Adrenal gland (tissue), 12 donors: ENCODE results near the gene KRTAP15-1. TPM values are rescaled to one million over a fixed set of nuclear protein-coding genes. Genes with fewer than 3 reads are reported as not detected.

Experiments
- DNase-seq, 7 donors: peaks; one replicate each; pipeline ENCODE4 v3.0.0-alpha.2; 2019 to 2020
- H3K27ac ChIP-seq, 5 donors: fragments of 200-600 bp; sonication (generic) in 4 of 5; 1 replicate in 3 of 5; 2 replicates in 2 of 5; pipeline versions ENCODE4 v1.5.1 to v1.8.0; 2016 to 2020; ENCODE audit warnings: mild to moderate bottlenecking in 1 of 5
- H3K27me3 ChIP-seq: fragments of 200-600 bp; 2 replicates; pipeline ENCODE4 v1.8.0; 2021
- H3K36me3 ChIP-seq, 2 donors: fragments of 200-600 bp; replicated peaks in 1 of 2; 1 replicate in 1 of 2; 2 replicates in 1 of 2; pipeline versions ENCODE4 v1.5.1 to v1.8.0; 2018 to 2022
- H3K4me1 ChIP-seq, 2 donors: fragments of 200-600 bp; replicated peaks in 1 of 2; 1 replicate in 1 of 2; 2 replicates in 1 of 2; pipeline versions ENCODE4 v1.5.1 to v1.8.0; 2018 to 2021
- H3K4me3 ChIP-seq, 4 donors: fragments of 200-600 bp; sonication (generic) in 3 of 4; one replicate each; pipeline ENCODE4 v1.5.1; 2016 to 2018
- H3K9me3 ChIP-seq, 3 donors: fragments of 200-600 bp; sonication (generic) in 1 of 3; replicated peaks in 1 of 3; 1 replicate in 2 of 3; 2 replicates in 1 of 3; pipeline versions ENCODE4 v1.5.1 to v1.8.0; 2016 to 2021
- POLR2A ChIP-seq, 2 donors: fragments of 450-650 bp; IDR thresholded peaks; one replicate each; pipeline ENCODE4 v1.6.1; 2017; ENCODE audit warnings: antibody characterized with exemption in 2 of 2, mild to moderate bottlenecking in 2 of 2, moderate library complexity in 1 of 2
- WGBS, 4 donors: extraction: QIAGEN DNeasy Blood & Tissue Kit in 2 of 4; methylation state at CpG; one replicate each; pipeline versions ENCODE4 v1.1.5 to v1.1.7; 2013 to 2017; 5-methylcytosine and 5-hydroxymethylcytosine counted together
- intact Hi-C, 2 donors: fragments of 100-400 bp; cut with DNase I; formaldehyde crosslinking; loops; one replicate each; pipeline versions ENCODE4 v1.14.1 to v1.15.0; 2022 to 2023
- polyA plus RNA-seq, 3 donors: library from polyadenylated mRNA; stranded (reverse); fragments of 200-250 nt in 2 of 3; fragments of 350-450 nt in 1 of 3; fragmentation: Illumina TruSeq in 1 of 3; extraction: RNeasy Lipid Tissue Mini Kit (QIAGEN cat#74804) in 1 of 3; gene quantifications; one replicate each; pipeline ENCODE4 v1.2.3, GENCODE V29; 2013 to 2014
- total RNA-seq, 9 donors: library from RNA; depleted of rRNA in 4 of 9; stranded (reverse); fragments of >200 nt in 4 of 9; fragments of 120-200 nt in 1 of 9; fragmentation: NEBNext Ultra II Directional in 1 of 9; extraction: Animal tissue kit (Norgen Biotek cat#: 25700) in 1 of 9; gene quantifications; one replicate each; pipeline versions ENCODE4 v1.1.0 to v1.2.4, GENCODE V29; 2013 to 2023
- TF ChIP-seq, protein P1 (sequence below), 6 experiments: fragments of 450-650 bp in 4 of 6; fragments of 200-600 bp in 2 of 6; sonication (generic) in 1 of 6; IDR thresholded peaks; 1 replicate in 5 of 6; 2 replicates in 1 of 6; pipeline versions ENCODE4 v1.5.1 to v1.8.0; 2016 to 2021; ENCODE audit warnings: antibody characterized with exemption in 6 of 6, mild to moderate bottlenecking in 2 of 6, moderate library complexity in 1 of 6
- donor health status: healthy with polysubstance abuse.
- donor health status: Bipolar disorder and iron deficiency.
- donor health status: DM: yes; HTN: yes; CAD: no.
- donor health status: DM: no; HTN: no; CAD: no.
- donor health status: DM: no; HTN: no; CAD: no.
- donor health status: DM: yes; HTN: yes; CAD: no.

Gene KRTAP15-1
- total and polyA plus RNA-seq, 12 donors, result not detected

DNA sequence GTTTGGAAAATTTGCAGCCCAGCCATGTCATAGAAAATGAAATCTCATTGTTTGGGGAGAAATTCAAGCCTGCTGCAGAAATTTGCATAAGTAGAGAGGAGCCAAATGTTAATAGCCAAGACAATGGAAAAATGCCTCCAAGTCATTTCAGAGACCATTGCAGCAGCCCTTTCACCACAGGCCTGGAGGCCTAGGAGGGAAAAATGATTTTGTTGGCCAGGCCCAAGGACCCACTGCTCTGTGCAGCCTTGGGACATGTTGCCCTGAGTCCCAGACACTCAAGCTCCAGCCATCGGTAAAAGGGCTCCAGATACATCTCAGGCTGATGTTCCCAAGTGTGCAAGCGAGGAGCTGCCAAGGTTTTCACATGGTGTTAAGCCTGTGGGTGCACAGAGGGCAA, 46.1 kb downstream of the KRTAP15-1 start:
- WGBS, 4 donors, result 42 to 79% (median 74%) methylated on average over 2 of the region's 2 CpGs
- no peak for DNase-seq
- no peak for TF ChIP-seq POLR2A (IDR thresholded peaks at IDR 0.05)
- TF ChIP-seq, protein P1, sequence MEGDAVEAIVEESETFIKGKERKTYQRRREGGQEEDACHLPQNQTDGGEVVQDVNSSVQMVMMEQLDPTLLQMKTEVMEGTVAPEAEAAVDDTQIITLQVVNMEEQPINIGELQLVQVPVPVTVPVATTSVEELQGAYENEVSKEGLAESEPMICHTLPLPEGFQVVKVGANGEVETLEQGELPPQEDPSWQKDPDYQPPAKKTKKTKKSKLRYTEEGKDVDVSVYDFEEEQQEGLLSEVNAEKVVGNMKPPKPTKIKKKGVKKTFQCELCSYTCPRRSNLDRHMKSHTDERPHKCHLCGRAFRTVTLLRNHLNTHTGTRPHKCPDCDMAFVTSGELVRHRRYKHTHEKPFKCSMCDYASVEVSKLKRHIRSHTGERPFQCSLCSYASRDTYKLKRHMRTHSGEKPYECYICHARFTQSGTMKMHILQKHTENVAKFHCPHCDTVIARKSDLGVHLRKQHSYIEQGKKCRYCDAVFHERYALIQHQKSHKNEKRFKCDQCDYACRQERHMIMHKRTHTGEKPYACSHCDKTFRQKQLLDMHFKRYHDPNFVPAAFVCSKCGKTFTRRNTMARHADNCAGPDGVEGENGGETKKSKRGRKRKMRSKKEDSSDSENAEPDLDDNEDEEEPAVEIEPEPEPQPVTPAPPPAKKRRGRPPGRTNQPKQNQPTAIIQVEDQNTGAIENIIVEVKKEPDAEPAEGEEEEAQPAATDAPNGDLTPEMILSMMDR (IDR thresholded peaks at IDR 0.05), result no peak
- no peaks in the 10 kb centered on the region for H3K36me3 ChIP-seq
- H3K27ac ChIP-seq, result no peak overlapping the region
- H3K4me3 ChIP-seq, result no peak overlapping the region
- intact Hi-C loops, result no loop called here
- no peaks in the 10 kb centered on the region for H3K9me3 ChIP-seq
- no peaks in the 10 kb centered on the region for H3K4me1 ChIP-seq
- no peaks in the 10 kb centered on the region for H3K27me3 ChIP-seq

DNA sequence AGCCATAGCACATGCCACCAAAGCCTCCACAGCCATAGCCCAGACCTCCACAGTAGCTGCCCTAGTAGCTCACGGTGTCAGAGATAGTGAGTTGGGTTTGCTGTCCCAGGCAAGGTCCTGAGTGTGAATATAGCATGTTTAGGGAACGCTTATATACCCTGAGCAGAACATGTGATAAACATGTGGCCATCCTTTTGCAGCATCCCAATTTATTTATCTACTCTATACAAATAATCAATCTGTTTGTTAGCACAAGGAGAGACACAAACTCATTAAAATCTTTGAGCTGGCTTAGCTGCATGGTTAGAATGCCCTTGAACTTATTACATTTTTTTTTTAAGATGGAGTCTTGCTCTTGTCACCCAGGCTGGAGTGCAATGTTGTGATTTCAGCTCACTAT, 47.3 kb downstream of the KRTAP15-1 start, which contains the start of gene KRTAP19-2:
Gene KRTAP19-2 (minus strand): TSS at position 101 of the 400 bp plus-strand sequence. CDS start 88 bp downstream, at position 13.
- Histone ChIP-seq H3K4me3 (no peak within 1 kb of the TSS), H3K9me3 (no peaks in the 10 kb centered on the region), H3K4me1 (no peaks in the 10 kb centered on the region), H3K36me3 (no peaks in the 10 kb centered on the region), H3K27ac (no peak within 1 kb of the TSS), H3K27me3 (no peaks in the 10 kb centered on the region)
- no peak for DNase-seq
- no peak for TF ChIP-seq POLR2A (IDR thresholded peaks at IDR 0.05)
- TF ChIP-seq, protein P1 (IDR thresholded peaks at IDR 0.05), result no peak
- intact Hi-C loops, result no loop called here
- WGBS, 4 donors, result 77 to 100% (median 88%) methylated on average over 1 to 2 of the region's 2 CpGs

Other genes starting within 250 kb of the KRTAP15-1 start
- gene CLDN8, start 224.2 kb upstream of the KRTAP15-1 start, total RNA-seq, result under 1 TPM in 1 of 9 donors, not detected in 8; 0.14 TPM
- not detected for gene CLDN8, start 224.2 kb upstream of the KRTAP15-1 start, polyA plus RNA-seq
- gene KRTAP24-1, start 157.3 kb upstream of the KRTAP15-1 start, total RNA-seq, result not detected
- not detected for gene KRTAP24-1, start 157.3 kb upstream of the KRTAP15-1 start, polyA plus RNA-seq
- gene KRTAP25-1, start 150.8 kb upstream of the KRTAP15-1 start, total RNA-seq, result not detected
- not detected for gene KRTAP25-1, start 150.8 kb upstream of the KRTAP15-1 start, polyA plus RNA-seq
- not detected for gene KRTAP26-1, start 120.0 kb upstream of the KRTAP15-1 start, total RNA-seq
- gene KRTAP26-1, start 120.0 kb upstream of the KRTAP15-1 start, polyA plus RNA-seq, result not detected
- gene KRTAP27-1, start 102.6 kb upstream of the KRTAP15-1 start, total RNA-seq, result not detected
- gene KRTAP27-1, start 102.6 kb upstream of the KRTAP15-1 start, polyA plus RNA-seq, result not detected
- gene KRTAP23-1, start 91.7 kb upstream of the KRTAP15-1 start, total RNA-seq, result not detected
- not detected for gene KRTAP23-1, start 91.7 kb upstream of the KRTAP15-1 start, polyA plus RNA-seq
- gene KRTAP13-2, start 68.0 kb upstream of the KRTAP15-1 start, total RNA-seq, result under 1 TPM in 1 of 9 donors, not detected in 8; 0.41 TPM
- not detected for gene KRTAP13-2, start 68.0 kb upstream of the KRTAP15-1 start, polyA plus RNA-seq
- not detected for gene KRTAP13-1, start 44.2 kb upstream of the KRTAP15-1 start, total RNA-seq
- not detected for gene KRTAP13-1, start 44.2 kb upstream of the KRTAP15-1 start, polyA plus RNA-seq
- gene KRTAP13-3, start 14.3 kb upstream of the KRTAP15-1 start, total RNA-seq, result not detected
- gene KRTAP13-3, start 14.3 kb upstream of the KRTAP15-1 start, polyA plus RNA-seq, result not detected
- gene KRTAP13-4, start 10.1 kb upstream of the KRTAP15-1 start, total RNA-seq, result not detected
- not detected for gene KRTAP13-4, start 10.1 kb upstream of the KRTAP15-1 start, polyA plus RNA-seq
- gene KRTAP19-1, start 40.1 kb downstream of the KRTAP15-1 start, total RNA-seq, result not detected
- gene KRTAP19-1, start 40.1 kb downstream of the KRTAP15-1 start, polyA plus RNA-seq, result not detected
- not detected for gene KRTAP19-2, start 47.2 kb downstream of the KRTAP15-1 start, total RNA-seq
- gene KRTAP19-2, start 47.2 kb downstream of the KRTAP15-1 start, polyA plus RNA-seq, result not detected
- gene KRTAP19-3, start 51.7 kb downstream of the KRTAP15-1 start, total RNA-seq, result not detected
- gene KRTAP19-3, start 51.7 kb downstream of the KRTAP15-1 start, polyA plus RNA-seq, result not detected
- gene KRTAP19-4, start 56.9 kb downstream of the KRTAP15-1 start, total RNA-seq, result not detected
- gene KRTAP19-4, start 56.9 kb downstream of the KRTAP15-1 start, polyA plus RNA-seq, result not detected
- not detected for gene KRTAP19-5, start 61.9 kb downstream of the KRTAP15-1 start, total RNA-seq
- not detected for gene KRTAP19-5, start 61.9 kb downstream of the KRTAP15-1 start, polyA plus RNA-seq
- not detected for gene KRTAP19-6, start 101.6 kb downstream of the KRTAP15-1 start, total RNA-seq
- not detected for gene KRTAP19-6, start 101.6 kb downstream of the KRTAP15-1 start, polyA plus RNA-seq
- not detected for gene KRTAP19-7, start 121.0 kb downstream of the KRTAP15-1 start, total RNA-seq
- gene KRTAP19-7, start 121.0 kb downstream of the KRTAP15-1 start, polyA plus RNA-seq, result not detected
- gene KRTAP22-2, start 150.1 kb downstream of the KRTAP15-1 start, total RNA-seq, result not detected
- gene KRTAP22-2, start 150.1 kb downstream of the KRTAP15-1 start, polyA plus RNA-seq, result not detected
- gene KRTAP6-3, start 152.2 kb downstream of the KRTAP15-1 start, total RNA-seq, result not detected
- gene KRTAP6-3, start 152.2 kb downstream of the KRTAP15-1 start, polyA plus RNA-seq, result not detected
- gene KRTAP6-2, start 158.6 kb downstream of the KRTAP15-1 start, total RNA-seq, result not detected
- not detected for gene KRTAP6-2, start 158.6 kb downstream of the KRTAP15-1 start, polyA plus RNA-seq
- not detected for gene KRTAP22-1, start 160.8 kb downstream of the KRTAP15-1 start, total RNA-seq
- not detected for gene KRTAP22-1, start 160.8 kb downstream of the KRTAP15-1 start, polyA plus RNA-seq
- gene KRTAP6-1, start 173.7 kb downstream of the KRTAP15-1 start, total RNA-seq, result not detected
- not detected for gene KRTAP6-1, start 173.7 kb downstream of the KRTAP15-1 start, polyA plus RNA-seq
- gene KRTAP20-1, start 176.2 kb downstream of the KRTAP15-1 start, total RNA-seq, result not detected
- not detected for gene KRTAP20-1, start 176.2 kb downstream of the KRTAP15-1 start, polyA plus RNA-seq
- gene KRTAP20-4, start 180.4 kb downstream of the KRTAP15-1 start, total RNA-seq, result not detected
- gene KRTAP20-4, start 180.4 kb downstream of the KRTAP15-1 start, polyA plus RNA-seq, result not detected
- not detected for gene KRTAP20-2, start 194.9 kb downstream of the KRTAP15-1 start, total RNA-seq
- gene KRTAP20-2, start 194.9 kb downstream of the KRTAP15-1 start, polyA plus RNA-seq, result not detected
- not detected for gene KRTAP20-3, start 202.6 kb downstream of the KRTAP15-1 start, total RNA-seq
- gene KRTAP20-3, start 202.6 kb downstream of the KRTAP15-1 start, polyA plus RNA-seq, result not detected